ENCODE data around the gene MBOAT7.

GRCh38 chr19:54153731-54154326 is 35.6 kb downstream of the MBOAT7 start:
- TF ChIP-seq EZH2phosphoT487 (IDR thresholded peaks at IDR 0.05; ENCODE audit: insufficient read depth, low read depth): no peak
- TF ChIP-seq EZH2 (IDR thresholded peaks at IDR 0.05; ENCODE audit: insufficient read depth, poor library complexity, severe bottlenecking): no peak

Measured in GM23248 (cell line).